Tibial artery (tissue), 4 donors: Measurements from ENCODE around the gene ADCY5.

Source experiments
- DNase-seq, 2 donors: peaks; one replicate each; pipeline ENCODE4 v3.0.0-alpha.2; 2019
- H3K27ac ChIP-seq, 2 donors: fragments of 200-600 bp; sonication (generic) in 1 of 2; 1 replicate in 1 of 2; 2 replicates in 1 of 2; pipeline ENCODE4 v1.5.1; 2018 to 2019; ENCODE audit warnings: mild to moderate bottlenecking in 1 of 2
- H3K27me3 ChIP-seq, 2 donors: fragments of 200-600 bp; sonication (generic) in 1 of 2; one replicate each; pipeline versions ENCODE4 v1.5.1 to v1.6.0; 2016 to 2019
- H3K36me3 ChIP-seq, 3 donors: fragments of 200-600 bp; sonication (generic) in 2 of 3; one replicate each; pipeline ENCODE4 v1.5.1; 2016 to 2019; ENCODE audit warnings: mild to moderate bottlenecking in 2 of 3
- H3K4me1 ChIP-seq, 4 donors: fragments of 200-600 bp; sonication (generic) in 2 of 4; 1 replicate in 3 of 4; 2 replicates in 1 of 4; pipeline ENCODE4 v1.5.1; 2016 to 2019
- H3K4me3 ChIP-seq, 2 donors: fragments of 200-600 bp; sonication (generic) in 1 of 2; 1 replicate in 1 of 2; 2 replicates in 1 of 2; pipeline ENCODE4 v1.5.1; 2018 to 2019; ENCODE audit warnings: mild to moderate bottlenecking in 2 of 2
- H3K9me3 ChIP-seq, 3 donors: fragments of 200-600 bp; sonication (generic) in 1 of 3; one replicate each; pipeline ENCODE4 v1.5.1; 2016 to 2019
- intact Hi-C: fragments of 100-400 bp; cut with DNase I; formaldehyde crosslinking; loops from one replicate; pipeline ENCODE4 v1.15.0; 2023; ENCODE audit warnings: low total_unique reads
- TF ChIP-seq, protein P1 (sequence below), 2 experiments: fragments of 200-600 bp in 1 of 2; fragments of 450-650 bp in 1 of 2; IDR thresholded peaks; one replicate each; pipeline ENCODE4 v1.5.1; 2017 to 2019; ENCODE audit warnings: antibody characterized with exemption in 2 of 2, mild to moderate bottlenecking in 1 of 2, moderate library complexity in 1 of 2

Gene ADCY5

GRCh38 chr3:123352134-123352554, 96.7 kb downstream of the ADCY5 start:
- peak in 1 of 2 donors; percentile 90 for DNase-seq
- TF ChIP-seq, protein P1, sequence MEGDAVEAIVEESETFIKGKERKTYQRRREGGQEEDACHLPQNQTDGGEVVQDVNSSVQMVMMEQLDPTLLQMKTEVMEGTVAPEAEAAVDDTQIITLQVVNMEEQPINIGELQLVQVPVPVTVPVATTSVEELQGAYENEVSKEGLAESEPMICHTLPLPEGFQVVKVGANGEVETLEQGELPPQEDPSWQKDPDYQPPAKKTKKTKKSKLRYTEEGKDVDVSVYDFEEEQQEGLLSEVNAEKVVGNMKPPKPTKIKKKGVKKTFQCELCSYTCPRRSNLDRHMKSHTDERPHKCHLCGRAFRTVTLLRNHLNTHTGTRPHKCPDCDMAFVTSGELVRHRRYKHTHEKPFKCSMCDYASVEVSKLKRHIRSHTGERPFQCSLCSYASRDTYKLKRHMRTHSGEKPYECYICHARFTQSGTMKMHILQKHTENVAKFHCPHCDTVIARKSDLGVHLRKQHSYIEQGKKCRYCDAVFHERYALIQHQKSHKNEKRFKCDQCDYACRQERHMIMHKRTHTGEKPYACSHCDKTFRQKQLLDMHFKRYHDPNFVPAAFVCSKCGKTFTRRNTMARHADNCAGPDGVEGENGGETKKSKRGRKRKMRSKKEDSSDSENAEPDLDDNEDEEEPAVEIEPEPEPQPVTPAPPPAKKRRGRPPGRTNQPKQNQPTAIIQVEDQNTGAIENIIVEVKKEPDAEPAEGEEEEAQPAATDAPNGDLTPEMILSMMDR (IDR thresholded peaks at IDR 0.05): no peak
- Histone ChIP-seq H3K4me3 (no peak overlapping the region), H3K36me3 (no peaks in the 10 kb centered on the region), H3K9me3 (no peaks in the 10 kb centered on the region), H3K27me3 (no peaks in the 10 kb centered on the region), H3K27ac (peak overlapping the region; percentile 67 to 76), H3K4me1 (peaks cover 0 to 86% (median 54%) of the 10 kb centered on the region in 4 donors)
- intact Hi-C loops: no loop called here

GRCh38 chr3:123351501-123351900, 97.4 kb downstream of the ADCY5 start:
- H3K36me3 ChIP-seq: no peaks in the 10 kb centered on the region
- H3K4me1 ChIP-seq: peaks cover 0 to 86% (median 57%) of the 10 kb centered on the region in 4 donors
- H3K27me3 ChIP-seq: no peaks in the 10 kb centered on the region
- intact Hi-C loops: no loop called here
- H3K4me3 ChIP-seq: no peak overlapping the region
- TF ChIP-seq, protein P1 (IDR thresholded peaks at IDR 0.05): no peak
- peak in 1 of 2 donors; percentile 63 for DNase-seq
- H3K27ac ChIP-seq: peak overlapping the region; percentile 67 to 76
- H3K9me3 ChIP-seq: no peaks in the 10 kb centered on the region

DNA sequence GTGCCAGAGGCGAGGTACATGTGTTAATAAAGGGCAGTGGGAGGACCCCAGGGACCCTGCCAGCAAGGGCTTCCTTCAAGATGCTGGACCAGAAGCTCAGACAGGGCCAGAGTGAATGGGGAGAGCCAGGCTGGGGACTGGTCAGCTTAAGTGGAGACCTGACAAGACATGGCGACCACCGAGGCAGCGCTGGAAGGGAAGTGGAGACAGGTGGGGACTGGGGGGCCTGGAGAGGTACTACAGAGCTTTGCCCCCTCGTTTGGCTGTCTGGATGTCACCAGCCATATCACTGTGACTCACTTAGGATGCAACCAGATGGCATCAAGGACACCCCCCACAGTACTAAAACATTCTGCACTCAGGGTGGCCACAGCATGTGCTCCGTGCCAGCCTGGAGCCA, 97.9 kb downstream of the ADCY5 start:
- TF ChIP-seq, protein P1 (IDR thresholded peaks at IDR 0.05): no peak
- DNase-seq: peak in 1 of 2 donors; percentile 62
- Histone ChIP-seq H3K36me3 (no peaks in the 10 kb centered on the region), H3K27ac (peak overlapping the region; percentile 67 to 76), H3K4me1 (peaks cover 0 to 88% (median 62%) of the 10 kb centered on the region in 4 donors), H3K9me3 (no peaks in the 10 kb centered on the region), H3K27me3 (no peaks in the 10 kb centered on the region), H3K4me3 (no peak overlapping the region)
- intact Hi-C loops: no loop called here

- TF ChIP-seq, protein P1 (IDR thresholded peaks at IDR 0.05): no peak
- Histone ChIP-seq H3K4me3 (no peak overlapping the region), H3K27me3 (no peaks in the 10 kb centered on the region), H3K27ac (peak overlapping the region in 1 of 2 donors; percentile 76), H3K36me3 (no peaks in the 10 kb centered on the region), H3K9me3 (no peaks in the 10 kb centered on the region), H3K4me1 (peaks cover 0 to 98% (median 70%) of the 10 kb centered on the region in 4 donors)
- intact Hi-C loops: no loop called here
- DNase-seq: peak in 1 of 2 donors; percentile 66
These were observed 99.1 kb downstream of the ADCY5 start for GRCh38 chr3:123349566-123350435.

GRCh38 chr3:123349201-123349535, 99.7 kb downstream of the ADCY5 start:
- H3K4me3 ChIP-seq: no peak overlapping the region
- intact Hi-C loops: no loop called here
- no peaks in the 10 kb centered on the region for H3K36me3 ChIP-seq
- DNase-seq: peak in 1 of 2 donors; percentile 43
- peaks cover 0 to 98% (median 76%) of the 10 kb centered on the region in 4 donors for H3K4me1 ChIP-seq
- TF ChIP-seq, protein P1 (IDR thresholded peaks at IDR 0.05): no peak
- no peaks in the 10 kb centered on the region for H3K27me3 ChIP-seq
- no peaks in the 10 kb centered on the region for H3K9me3 ChIP-seq
- H3K27ac ChIP-seq: peak overlapping the region in 1 of 2 donors; percentile 76
